ENCODE results near the gene CCDC51. TPM values are rescaled to one million over a fixed set of nuclear protein-coding genes. Genes with fewer than 3 reads are reported as not detected.
A peak's percentile ranks its signal among the peaks of the same experiment; 100 is the strongest.

CCDC51 gene
- total and polyA plus RNA-seq, 2 of the 13 experiments (the other 11 are each of a cell fraction or from before 2014, with no cell fraction given), result 18.1 to 29.4 TPM

DNA sequence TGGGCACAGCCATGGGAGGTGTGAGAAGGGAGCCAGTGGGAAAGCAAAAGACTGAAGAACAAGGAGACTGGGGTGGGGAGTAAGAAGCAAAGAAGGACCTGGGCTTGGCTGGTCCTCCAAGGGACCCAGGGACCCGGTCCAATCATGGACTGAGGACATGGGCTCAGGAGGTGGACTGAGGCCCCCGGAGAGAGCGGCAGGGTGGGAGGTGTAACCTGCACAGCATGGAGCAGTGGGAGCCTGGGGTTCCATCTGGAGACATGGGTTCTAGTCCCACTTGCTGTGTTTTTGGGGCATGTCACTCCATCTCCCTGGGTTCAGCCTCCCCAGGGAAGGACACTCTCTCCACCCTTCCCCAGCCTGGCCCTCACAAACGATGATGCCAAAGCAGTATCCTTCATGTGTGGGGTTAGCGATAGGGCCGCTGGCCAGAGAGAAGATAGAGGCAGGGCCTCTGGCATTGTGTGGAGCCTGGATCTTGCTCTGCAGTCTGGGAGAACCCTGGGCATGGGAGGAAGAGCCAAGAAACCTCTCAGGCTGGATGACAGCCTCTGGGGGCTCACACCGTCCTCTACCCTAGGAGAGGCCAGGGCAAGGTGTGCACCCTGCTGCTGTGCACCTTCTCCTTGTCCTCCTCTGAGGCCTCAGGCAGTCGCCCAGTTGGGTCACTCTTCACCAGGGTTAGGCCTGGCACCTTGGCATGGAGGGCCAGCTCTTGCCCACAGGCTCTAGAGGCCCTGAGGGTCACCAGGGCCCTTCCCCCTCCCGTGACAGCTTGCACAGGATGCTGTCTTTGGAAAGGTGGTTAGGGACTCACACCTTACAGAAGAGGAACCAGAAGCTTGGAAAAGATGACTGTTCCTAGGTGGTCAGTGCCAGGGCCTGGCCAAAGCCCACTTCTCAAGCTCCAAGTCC lies 41.9 kb downstream of the CCDC51 start (continued):
- TF ChIP-seq REXO4 (CRISPR knock-in tag; IDR thresholded peaks at IDR 0.05; ENCODE audit: borderline replicate concordance) (no peak), ZNF460 (CRISPR knock-in tag; IDR thresholded peaks at IDR 0.05; ENCODE audit: borderline replicate concordance) (no peak), ELK4 (CRISPR knock-in tag; IDR thresholded peaks at IDR 0.05; ENCODE audit: borderline replicate concordance) (no peak), HNRNPH1 (optimal IDR thresholded peaks at IDR 0.05; ENCODE audit: low read depth, low read length) (peak; percentile 28), SRSF1 (optimal IDR thresholded peaks at IDR 0.05; ENCODE audit: low read depth, low read length) (peak; percentile 28), ZNF318 (CRISPR knock-in tag; IDR thresholded peaks at IDR 0.05) (0 out of 2 replicates have a peak, but pooled peaks have one; percentile 25), ZBTB7A (CRISPR knock-in tag; IDR thresholded peaks at IDR 0.05) (0 out of 2 replicates have a peak, but pooled peaks have one; percentile 13), ZNF446 (CRISPR knock-in tag; IDR thresholded peaks at IDR 0.05) (0 out of 2 replicates have a peak, but pooled peaks have one; percentile 25), TGIF2 (CRISPR knock-in tag; IDR thresholded peaks at IDR 0.05) (0 out of 2 replicates have a peak, but pooled peaks have one; percentile 16), RBM22 (optimal IDR thresholded peaks at IDR 0.05; ENCODE audit: low read length) (peak; percentile 89), STAG1 (CRISPR knock-in tag; IDR thresholded peaks at IDR 0.05) (no peak), ZNF225 (CRISPR knock-in tag; IDR thresholded peaks at IDR 0.05) (no peak), ISX (CRISPR knock-in tag; conservative IDR thresholded peaks at IDR 0.05) (no peak), CREM (IDR thresholded peaks at IDR 0.05) (no peak), CREM (CRISPR knock-in tag; IDR thresholded peaks at IDR 0.05) (no peak), ZSCAN30 (CRISPR knock-in tag; IDR thresholded peaks at IDR 0.05) (no peak), FOSL1 (CRISPR knock-in tag; IDR thresholded peaks at IDR 0.05; ENCODE audit: borderline replicate concordance) (no peak), YY1 (IDR thresholded peaks at IDR 0.05; ENCODE audit: insufficient read depth, insufficient replicate concordance, low read depth, low read length) (no peak)

Data from HepG2 (cell line).